ENCODE data around the gene DCP1A.
"Not testable (repeated sequence)": the region's sequence is repeated elsewhere in the genome, so short reads cannot be mapped to it uniquely, and the experiment has no call there.

Gene DCP1A

DNA sequence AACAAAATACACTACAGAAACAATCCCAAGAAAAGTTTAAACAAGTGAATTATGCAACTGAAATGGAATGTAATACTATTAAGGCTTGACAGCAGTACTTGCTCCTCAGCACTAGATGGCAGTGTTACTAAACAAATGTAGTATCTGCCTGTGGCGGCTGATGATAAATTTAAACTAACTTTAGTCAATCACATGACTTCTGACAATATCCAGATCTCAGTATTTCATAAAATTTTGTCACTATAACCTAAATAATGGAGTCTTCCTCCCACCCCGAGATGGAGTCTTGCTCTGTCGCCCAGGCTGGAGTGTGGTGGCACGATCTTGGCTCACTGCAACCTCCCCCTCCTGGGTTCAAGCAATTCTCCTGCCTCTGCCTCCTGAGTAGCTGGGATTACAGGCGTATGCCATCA is 47.7 kb downstream of the DCP1A start:
- H3K9me3 ChIP-seq (ENCODE audit: control insufficient read depth, low read length); H3K4me3 ChIP-seq (ENCODE audit: extremely low read depth, insufficient read depth, low read length, poor library complexity, severe bottlenecking); H3K4me1 ChIP-seq (ENCODE audit: control insufficient read depth, insufficient read depth, low read length, poor library complexity, severe bottlenecking); H3K27ac ChIP-seq (ENCODE audit: low read depth, low read length, severe bottlenecking): not testable (repeated sequence)
- H3K36me3 ChIP-seq (ENCODE audit: control insufficient read depth, insufficient read depth, low read length), result peaks cover 72% of the 10 kb centered on the region
- 68 to 69% methylated on average over 4 to 5 of the region's 5 CpGs for WGBS, 2 experiments (ENCODE audit: insufficient coverage in 2 of 2)

DNA sequence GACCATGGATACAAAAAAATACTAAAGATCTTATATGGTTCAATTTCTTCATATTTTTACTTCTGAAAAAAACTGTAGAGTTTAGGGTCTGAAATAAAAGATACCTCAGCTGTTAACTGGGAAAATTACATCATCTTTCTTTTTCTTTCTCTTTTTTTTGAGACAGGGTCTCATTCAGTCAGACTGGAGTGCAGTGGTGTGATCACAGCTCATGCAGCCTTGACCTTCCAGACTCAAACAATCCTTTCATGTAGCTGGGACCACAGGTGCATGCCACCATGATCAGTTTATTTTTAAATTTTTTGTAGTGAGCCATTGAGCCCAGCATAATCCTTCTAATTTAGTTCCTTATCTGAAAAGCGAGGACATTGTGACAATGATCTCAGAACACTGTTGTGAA is 51.9 kb downstream of the DCP1A start:
- Histone ChIP-seq H3K27ac (ENCODE audit: low read depth, low read length, severe bottlenecking) (no peak overlapping the region), H3K9me3 (ENCODE audit: control insufficient read depth, low read length) (no peaks in the 10 kb centered on the region), H3K4me3 (ENCODE audit: extremely low read depth, insufficient read depth, low read length, poor library complexity, severe bottlenecking) (no peak overlapping the region), H3K4me1 (ENCODE audit: control insufficient read depth, insufficient read depth, low read length, poor library complexity, severe bottlenecking) (no peaks in the 10 kb centered on the region), H3K36me3 (ENCODE audit: control insufficient read depth, insufficient read depth, low read length) (peaks cover 78% of the 10 kb centered on the region)
- WGBS, 2 experiments (ENCODE audit: insufficient coverage in 2 of 2), result no CpG with 5 or more reads among the region's 1 CpG

GRCh38 chr3:53293867-53294266 is 53.5 kb downstream of the DCP1A start:
- Histone ChIP-seq H3K27ac (ENCODE audit: low read depth, low read length, severe bottlenecking) (no peak overlapping the region), H3K36me3 (ENCODE audit: control insufficient read depth, insufficient read depth, low read length) (peaks cover 79% of the 10 kb centered on the region), H3K4me1 (ENCODE audit: control insufficient read depth, insufficient read depth, low read length, poor library complexity, severe bottlenecking) (no peaks in the 10 kb centered on the region), H3K9me3 (ENCODE audit: control insufficient read depth, low read length) (no peaks in the 10 kb centered on the region), H3K4me3 (ENCODE audit: extremely low read depth, insufficient read depth, low read length, poor library complexity, severe bottlenecking) (no peak overlapping the region)
- 93 to 94% methylated on average over 6 to 7 of the region's 8 CpGs for WGBS, 2 experiments (ENCODE audit: insufficient coverage in 2 of 2)

GRCh38 chr3:53288214-53288613 is 59.1 kb downstream of the DCP1A start:
- Histone ChIP-seq H3K9me3 (ENCODE audit: control insufficient read depth, low read length) (no peaks in the 10 kb centered on the region), H3K4me1 (ENCODE audit: control insufficient read depth, insufficient read depth, low read length, poor library complexity, severe bottlenecking) (peaks cover 19% of the 10 kb centered on the region), H3K27ac (ENCODE audit: low read depth, low read length, severe bottlenecking) (no peak overlapping the region), H3K36me3 (ENCODE audit: control insufficient read depth, insufficient read depth, low read length) (peaks cover 82% of the 10 kb centered on the region), H3K4me3 (ENCODE audit: extremely low read depth, insufficient read depth, low read length, poor library complexity, severe bottlenecking) (no peak overlapping the region)
- 49 to 61% methylated on average over 3 of the region's 4 CpGs for WGBS, 2 experiments (ENCODE audit: insufficient coverage in 2 of 2)

DNA sequence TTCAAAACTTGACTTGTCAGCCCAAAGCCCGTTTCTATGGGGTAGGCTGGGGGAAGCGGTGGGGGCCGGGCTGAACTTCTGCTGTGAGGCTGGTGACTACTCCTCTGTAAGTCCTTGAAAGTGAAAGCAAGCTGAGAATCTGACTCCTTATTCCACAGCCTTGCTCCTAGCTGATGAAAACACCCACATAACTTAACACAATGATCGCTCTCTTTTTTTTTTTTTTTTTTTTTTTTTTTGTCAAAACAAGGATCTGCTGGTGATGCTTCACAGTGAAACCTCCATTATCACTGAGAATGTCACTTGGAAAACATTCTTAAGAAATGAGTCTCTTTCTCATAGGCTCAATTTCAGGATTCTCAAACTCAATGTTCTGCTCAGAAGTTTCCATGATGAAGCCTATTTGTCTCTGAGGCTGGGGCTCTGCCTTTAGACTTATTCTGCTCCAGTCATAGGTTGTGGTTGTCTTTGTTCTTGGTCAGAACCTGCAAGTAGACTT is 60.2 kb downstream of the DCP1A start:
- peaks cover 19% of the 10 kb centered on the region for H3K4me1 ChIP-seq (ENCODE audit: control insufficient read depth, insufficient read depth, low read length, poor library complexity, severe bottlenecking)
- no peak overlapping the region for H3K4me3 ChIP-seq (ENCODE audit: extremely low read depth, insufficient read depth, low read length, poor library complexity, severe bottlenecking)
- H3K27ac ChIP-seq (ENCODE audit: low read depth, low read length, severe bottlenecking), result peak overlapping the region; percentile 32
- H3K36me3 ChIP-seq (ENCODE audit: control insufficient read depth, insufficient read depth, low read length), result peaks cover 81% of the 10 kb centered on the region
- no peaks in the 10 kb centered on the region for H3K9me3 ChIP-seq (ENCODE audit: control insufficient read depth, low read length)
- WGBS, 2 experiments (ENCODE audit: insufficient coverage in 2 of 2), result no CpG with 5 or more reads among the region's 4 CpGs

DNA sequence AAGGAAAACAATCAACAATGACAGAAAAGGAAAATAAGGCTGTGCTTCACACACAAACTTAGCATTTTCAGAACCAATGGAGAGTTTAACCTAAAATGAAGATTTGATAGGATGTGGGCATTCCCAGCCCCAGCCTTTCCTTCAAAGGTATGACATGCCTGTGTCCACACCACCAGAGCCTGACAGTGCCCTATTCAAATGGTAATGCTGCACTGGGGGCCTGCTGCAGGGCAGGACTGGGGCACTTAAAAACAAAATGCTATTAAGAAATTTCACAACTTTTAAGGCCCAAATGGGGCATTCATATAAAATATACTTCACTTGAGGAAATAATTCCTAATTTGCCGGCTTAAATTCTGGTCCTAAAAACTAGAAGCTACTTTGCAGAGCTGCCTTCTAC is 60.6 kb downstream of the DCP1A start:
- H3K36me3 ChIP-seq (ENCODE audit: control insufficient read depth, insufficient read depth, low read length), result peaks cover 77% of the 10 kb centered on the region

GRCh38 chr3:53282581-53282980 is 64.8 kb downstream of the DCP1A start:
- 93 to 94% methylated on average over 2 to 3 of the region's 8 CpGs for WGBS, 2 experiments (ENCODE audit: insufficient coverage in 2 of 2)

More for the DNA sequence above, 60.6 kb downstream of the DCP1A start:
- WGBS, 2 experiments (ENCODE audit: insufficient coverage in 2 of 2), result 33% methylated on average over 1 of the region's 1 CpG; no CpG with 5 or more reads in 1 of the 2 experiments
- Histone ChIP-seq H3K4me1 (ENCODE audit: control insufficient read depth, insufficient read depth, low read length, poor library complexity, severe bottlenecking) (peaks cover 19% of the 10 kb centered on the region), H3K27ac (ENCODE audit: low read depth, low read length, severe bottlenecking) (peak overlapping the region; percentile 32), H3K9me3 (ENCODE audit: control insufficient read depth, low read length) (no peaks in the 10 kb centered on the region), H3K4me3 (ENCODE audit: extremely low read depth, insufficient read depth, low read length, poor library complexity, severe bottlenecking) (no peak overlapping the region)

GRCh38 chr3:53278667-53279066 is 68.7 kb downstream of the DCP1A start:
- Histone ChIP-seq H3K4me3 (ENCODE audit: extremely low read depth, insufficient read depth, low read length, poor library complexity, severe bottlenecking) (no peak overlapping the region), H3K36me3 (ENCODE audit: control insufficient read depth, insufficient read depth, low read length) (peaks cover 21% of the 10 kb centered on the region), H3K9me3 (ENCODE audit: control insufficient read depth, low read length) (no peaks in the 10 kb centered on the region), H3K4me1 (ENCODE audit: control insufficient read depth, insufficient read depth, low read length, poor library complexity, severe bottlenecking) (no peaks in the 10 kb centered on the region), H3K27ac (ENCODE audit: low read depth, low read length, severe bottlenecking) (no peak overlapping the region)
- 80 to 82% methylated on average over 4 of the region's 4 CpGs for WGBS, 2 experiments (ENCODE audit: insufficient coverage in 2 of 2)

More at GRCh38 chr3:53282581-53282980, 64.8 kb downstream of the DCP1A start:
- peaks cover 54% of the 10 kb centered on the region for H3K36me3 ChIP-seq (ENCODE audit: control insufficient read depth, insufficient read depth, low read length)
- peaks cover 12% of the 10 kb centered on the region for H3K4me1 ChIP-seq (ENCODE audit: control insufficient read depth, insufficient read depth, low read length, poor library complexity, severe bottlenecking)
- H3K4me3 ChIP-seq (ENCODE audit: extremely low read depth, insufficient read depth, low read length, poor library complexity, severe bottlenecking), result no peak overlapping the region
- no peaks in the 10 kb centered on the region for H3K9me3 ChIP-seq (ENCODE audit: control insufficient read depth, low read length)
- H3K27ac ChIP-seq (ENCODE audit: low read depth, low read length, severe bottlenecking), result no peak overlapping the region

DNA sequence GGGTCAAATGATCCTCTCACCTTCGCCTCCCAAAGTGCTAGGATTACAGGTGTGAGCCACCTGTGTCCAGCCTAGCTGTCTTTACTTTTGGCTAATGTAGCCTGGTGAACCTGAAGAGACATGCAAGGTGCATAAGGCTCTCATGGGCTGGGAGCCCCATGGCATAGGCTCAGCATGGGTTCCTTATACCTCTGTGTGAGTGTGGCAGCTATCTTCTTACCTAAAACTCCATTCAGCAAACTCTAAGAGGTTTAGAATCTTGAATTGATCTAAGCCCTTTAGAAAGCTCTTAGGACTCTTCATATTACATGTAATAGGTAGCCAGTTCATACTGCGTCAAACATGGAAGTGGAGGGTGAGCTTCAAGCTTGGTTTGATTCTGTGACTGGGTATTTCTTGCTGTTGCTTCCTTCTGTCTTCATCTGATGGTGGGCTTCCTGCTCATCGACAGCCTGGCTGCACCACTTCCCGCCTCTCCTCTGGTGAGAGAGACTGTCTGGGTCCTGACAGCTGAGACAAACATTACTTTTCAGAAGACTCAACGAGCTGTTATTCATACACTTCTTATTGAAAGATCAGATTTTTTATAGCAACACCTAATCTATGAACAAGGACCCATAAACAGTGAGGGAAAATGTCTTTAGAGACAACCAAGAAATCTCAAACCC is 72.3 kb downstream of the DCP1A start:
- no peaks in the 10 kb centered on the region for H3K9me3 ChIP-seq (ENCODE audit: control insufficient read depth, low read length)
- H3K27ac ChIP-seq (ENCODE audit: low read depth, low read length, severe bottlenecking), result no peak overlapping the region
- 55 to 61% methylated on average over 4 to 5 of the region's 5 CpGs for WGBS, 2 experiments (ENCODE audit: insufficient coverage in 2 of 2)
- H3K4me1 ChIP-seq (ENCODE audit: control insufficient read depth, insufficient read depth, low read length, poor library complexity, severe bottlenecking), result peaks cover 6% of the 10 kb centered on the region
- no peaks in the 10 kb centered on the region for H3K36me3 ChIP-seq (ENCODE audit: control insufficient read depth, insufficient read depth, low read length)
- H3K4me3 ChIP-seq (ENCODE audit: extremely low read depth, insufficient read depth, low read length, poor library complexity, severe bottlenecking), result no peak overlapping the region

- 86 to 90% methylated on average over 7 to 9 of the region's 10 CpGs for WGBS, 2 experiments (ENCODE audit: insufficient coverage in 2 of 2)
Measured at GRCh38 chr3:53273146-53273670, 74.1 kb downstream of the DCP1A start.

More at GRCh38 chr3:53273146-53273670, 74.1 kb downstream of the DCP1A start:
- no peak overlapping the region for H3K4me3 ChIP-seq (ENCODE audit: extremely low read depth, insufficient read depth, low read length, poor library complexity, severe bottlenecking)
- no peaks in the 10 kb centered on the region for H3K36me3 ChIP-seq (ENCODE audit: control insufficient read depth, insufficient read depth, low read length)
- H3K9me3 ChIP-seq (ENCODE audit: control insufficient read depth, low read length), result no peaks in the 10 kb centered on the region
- no peak overlapping the region for H3K27ac ChIP-seq (ENCODE audit: low read depth, low read length, severe bottlenecking)
- H3K4me1 ChIP-seq (ENCODE audit: control insufficient read depth, insufficient read depth, low read length, poor library complexity, severe bottlenecking), result peaks cover 14% of the 10 kb centered on the region
